GM12872 (cell line): ENCODE measurements around the gene MPPED1.

Experiments used
- CTCF ChIP-seq: IDR thresholded peaks from 3 replicates; pipeline ENCODE4 v1.5.1; 2011; ENCODE audit warnings: low read depth, mild to moderate bottlenecking, low read length, moderate library complexity; ENCODE audit not compliant: insufficient read depth

MPPED1 gene

DNA sequence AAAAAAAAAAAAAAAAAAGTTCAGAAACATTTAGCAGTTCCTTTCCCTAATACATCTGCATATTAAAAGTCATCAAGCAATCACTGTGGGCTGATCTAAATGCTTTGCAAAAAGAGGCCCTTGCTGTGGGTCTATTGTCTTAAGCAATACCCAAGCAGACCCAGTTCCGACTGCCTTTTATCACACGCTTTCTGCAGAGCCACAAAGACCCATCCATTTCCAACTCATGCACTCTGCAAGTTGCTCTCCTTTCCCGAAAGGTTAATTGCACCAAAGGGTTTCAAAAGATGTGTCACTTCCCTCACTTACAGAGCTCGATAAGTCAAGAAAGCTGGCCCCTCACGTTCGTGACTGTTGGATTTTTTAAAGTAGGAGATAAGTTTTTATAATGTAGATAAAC, 138.9 kb downstream of the MPPED1 start:
- no peak for TF ChIP-seq CTCF

DNA sequence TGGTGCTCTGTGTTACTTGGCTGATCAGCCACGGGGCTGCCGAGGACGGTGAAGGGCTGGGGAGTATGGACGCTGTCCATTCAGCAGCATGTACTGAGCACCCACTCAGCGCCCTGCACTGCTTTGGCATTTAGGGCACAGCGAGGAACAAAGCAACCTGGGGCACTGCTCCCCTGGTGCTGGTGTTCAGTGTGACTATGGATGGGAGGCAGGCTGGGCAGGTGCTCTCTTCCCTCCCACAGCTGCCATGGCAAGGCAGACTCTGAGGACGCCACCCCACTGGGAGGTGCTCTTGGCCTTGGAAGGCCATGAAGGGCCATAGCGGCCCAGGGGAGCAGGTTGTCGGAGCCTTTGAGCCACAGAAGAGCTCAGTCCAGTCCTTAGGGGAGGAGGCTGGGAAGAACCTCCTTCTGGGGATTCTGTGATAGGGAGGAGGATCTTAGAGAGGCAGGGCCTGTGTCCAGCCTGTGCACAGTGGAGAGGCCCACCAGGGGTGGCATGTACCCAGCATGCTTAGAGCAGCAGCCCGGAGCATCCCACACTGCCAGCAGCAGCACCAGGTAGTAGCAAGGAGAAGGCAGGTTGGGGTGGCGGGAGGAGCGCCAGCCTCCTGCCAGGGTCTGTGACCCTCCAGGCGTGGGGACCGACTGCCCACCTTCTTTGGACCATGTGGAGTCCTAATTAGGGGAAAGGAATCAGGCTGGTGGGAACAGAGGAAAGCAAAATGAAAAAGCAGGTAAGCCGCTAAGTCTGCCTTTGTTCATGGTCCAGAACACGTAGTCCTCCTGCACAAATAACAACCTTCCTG, 141.8 kb downstream of the MPPED1 start:
- no peak for TF ChIP-seq CTCF

GRCh38 chr22:43554259-43554636, 142.4 kb downstream of the MPPED1 start:
- TF ChIP-seq CTCF, result no peak

GRCh38 chr22:43554694-43555365, 143.0 kb downstream of the MPPED1 start:
- TF ChIP-seq CTCF, result no peak

DNA sequence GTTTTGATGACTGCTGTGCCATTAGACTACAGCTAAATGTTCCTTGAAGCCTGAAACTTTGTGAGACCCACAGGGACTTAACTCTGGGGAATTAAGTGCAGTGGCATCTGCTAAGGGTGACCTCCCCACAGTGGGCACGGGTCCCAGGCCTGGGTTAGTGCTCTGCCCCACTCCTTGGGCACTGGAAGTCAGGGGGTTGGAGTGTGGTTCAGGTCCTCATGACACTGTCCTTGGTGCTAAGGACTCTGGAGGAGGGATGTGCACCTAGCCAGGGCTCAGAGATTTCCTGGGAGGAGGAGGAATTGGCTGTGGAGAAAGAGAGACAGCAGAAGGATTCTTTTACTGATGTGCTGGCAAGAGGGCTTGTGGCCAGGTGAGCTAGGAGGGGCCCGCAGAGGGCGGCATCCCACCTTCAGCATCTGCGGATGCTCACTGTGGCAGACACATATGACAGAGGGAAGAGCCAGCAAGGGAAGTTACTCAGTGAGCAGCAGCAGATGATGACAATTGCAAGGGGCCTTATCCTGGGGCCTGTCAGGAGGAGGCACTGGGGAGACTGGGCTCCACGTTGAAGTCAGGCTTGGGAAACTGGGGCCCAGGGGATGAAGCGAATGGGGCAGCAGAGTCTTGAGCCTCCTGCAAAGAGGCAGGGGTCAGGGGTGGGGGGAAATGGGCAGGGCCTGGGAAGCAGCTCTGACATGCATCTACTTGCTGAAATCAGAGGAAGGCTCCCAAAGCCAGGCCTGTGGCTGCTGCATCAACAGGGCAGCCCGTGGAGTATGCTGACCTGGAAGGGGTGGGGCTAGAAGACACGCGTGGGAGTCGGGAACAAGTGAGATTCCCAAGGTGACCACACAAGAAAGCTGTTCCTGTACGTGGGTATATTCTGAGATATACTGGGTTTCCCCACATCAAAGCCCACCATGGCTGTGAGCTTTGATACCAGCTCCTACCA, 144.0 kb downstream of the MPPED1 start:
- TF ChIP-seq CTCF, result no peak
